B cell (primary cell): ENCODE data around the gene CRIM1. TPM values are rescaled to one million over a fixed set of nuclear protein-coding genes. Genes with fewer than 3 reads are reported as not detected.

Source experiments
- ATAC-seq: fragments of 200-7000 bp; cut with Tn5 transposase; one replicate; pipeline ENCODE4 v1.10.0; 2021; ENCODE audit warnings: low read depth, mild to moderate bottlenecking, moderate number of reproducible peaks, moderate library complexity
- CTCF ChIA-PET: fragments of 350-600 bp; sonication (Branson Sonifier 250); formaldehyde crosslinking; loops from one replicate; lab custom pipeline; 2021; ENCODE audit warnings: antibody characterized with exemption, inconsistent platforms; lab: Charles Lee
- POLR2A ChIA-PET: fragments of 350-600 bp; sonication (Branson Sonifier 250); formaldehyde crosslinking; loops from one replicate; lab custom pipeline; 2021; ENCODE audit warnings: antibody characterized with exemption; lab: Charles Lee
- DNase-seq: peaks from one replicate; pipeline ENCODE4 v3.0.0; 2013
- H2AFZ ChIP-seq: 2 replicates; pipeline ENCODE4 v1.6.1; 2012; ENCODE audit warnings: mild to moderate bottlenecking, low read depth, low read length; ENCODE audit not compliant: insufficient read depth, poor library complexity, severe bottlenecking
- H3K27ac ChIP-seq, 2 donors: 1 replicate in 1 of 2; 2 replicates in 1 of 2; pipeline ENCODE4 v1.5.1; 2012 to 2013; ENCODE audit warnings: low read length in 2 of 2, mild to moderate bottlenecking in 2 of 2, moderate library complexity in 1 of 2
- H3K27me3 ChIP-seq, 4 experiments: fragments of 200-600 bp in 1 of 4; sonication (generic) in 1 of 4; replicated peaks in 1 of 4; 1 replicate in 2 of 4; 2 replicates in 2 of 4; pipeline versions ENCODE4 v1.6.1 to v1.7.0; 2013 to 2016; ENCODE audit warnings: low read length in 3 of 4, mild to moderate bottlenecking in 2 of 4, mixed read lengths in 1 of 4, moderate library complexity in 1 of 4; ENCODE audit not compliant: insufficient read depth in 4 of 4, control insufficient read depth in 3 of 4; ENCODE audit errors: control extremely low read depth in 1 of 4
- H3K36me3 ChIP-seq, 2 experiments: replicated peaks in 1 of 2; 1 replicate in 1 of 2; 2 replicates in 1 of 2; pipeline versions ENCODE4 v1.6.1 to v1.7.1; 2013; ENCODE audit warnings: low read length in 1 of 2; ENCODE audit not compliant: insufficient read depth in 2 of 2, control insufficient read depth in 1 of 2; ENCODE audit errors: control extremely low read depth in 1 of 2, extremely low read depth in 1 of 2
- H3K4me1 ChIP-seq, 2 donors: fragments of 200-600 bp in 1 of 2; sonication (generic) in 1 of 2; 1 replicate in 1 of 2; 2 replicates in 1 of 2; pipeline versions ENCODE4 v1.5.1 to v1.6.1; 2013 to 2017; ENCODE audit warnings: low read length in 2 of 2; ENCODE audit not compliant: control insufficient read depth in 2 of 2, insufficient read depth in 2 of 2
- H3K4me2 ChIP-seq: replicated peaks from 2 replicates; pipeline ENCODE3; 2012; ENCODE audit warnings: mild to moderate bottlenecking, low read depth, low read length; ENCODE audit not compliant: poor library complexity, severe bottlenecking
- H3K4me3 ChIP-seq, 5 experiments: fragments of 200-600 bp in 1 of 5; sonication (generic) in 1 of 5; 1 replicate in 3 of 5; 2 replicates in 2 of 5; pipeline versions ENCODE4 v1.5.1 to v1.7.0; 2011 to 2016; ENCODE audit warnings: low read length in 4 of 5, mild to moderate bottlenecking in 4 of 5, low read depth in 2 of 5, control low read depth in 1 of 5, moderate library complexity in 1 of 5; ENCODE audit not compliant: insufficient read depth in 1 of 5; ENCODE audit errors: control extremely low read depth in 1 of 5, extremely low read depth in 1 of 5
- H3K79me2 ChIP-seq: fragments of 200-600 bp; sonication (generic); one replicate; pipeline ENCODE4 v1.6.0; 2016; ENCODE audit warnings: low read length; ENCODE audit not compliant: control insufficient read depth, insufficient read depth
- H3K9ac ChIP-seq: fragments of 200-600 bp; sonication (generic); 2 replicates; pipeline ENCODE4 v1.6.1; 2017; ENCODE audit warnings: mild to moderate bottlenecking, low read length, moderate library complexity
- H3K9me3 ChIP-seq, 3 donors: one replicate each; pipeline versions ENCODE4 v1.6.1 to v1.7.1; 2013; ENCODE audit warnings: low read length in 2 of 3; ENCODE audit not compliant: control insufficient read depth in 2 of 3, insufficient read depth in 1 of 3; ENCODE audit errors: control extremely low read depth in 1 of 3
- H4K20me1 ChIP-seq: 2 replicates; pipeline ENCODE4 v1.6.0; 2012; ENCODE audit warnings: mild to moderate bottlenecking, low read length; ENCODE audit not compliant: insufficient read depth, control insufficient read depth, poor library complexity, severe bottlenecking
- H3K27ac Mint-ChIP-seq: one replicate; pipeline ENCODE4 v1.8.0; 2021; ENCODE audit warnings: mixed read lengths
- H3K27me3 Mint-ChIP-seq: one replicate; pipeline ENCODE4 v1.8.0; 2021; ENCODE audit warnings: mixed read lengths
- H3K4me1 Mint-ChIP-seq: one replicate; pipeline ENCODE4 v1.8.0; 2021; ENCODE audit warnings: mixed read lengths
- H3K4me3 Mint-ChIP-seq: one replicate; pipeline ENCODE4 v1.8.0; 2021; ENCODE audit warnings: mixed read lengths
- H3K9me3 Mint-ChIP-seq: one replicate; pipeline ENCODE4 v1.8.0; 2022; ENCODE audit warnings: mixed read lengths; ENCODE audit not compliant: insufficient read depth
- EZH2 ChIP-seq: IDR thresholded peaks from 2 replicates; pipeline ENCODE4 v1.6.1; 2012; ENCODE audit warnings: borderline replicate concordance, low read depth, mild to moderate bottlenecking, moderate library complexity, low read length; ENCODE audit not compliant: insufficient read depth, poor library complexity, severe bottlenecking
- WGBS: methylation state at CpG from one replicate; pipeline ENCODE4 v1.1.5; 2013; ENCODE audit warnings: missing lambda C conversion rate; ENCODE audit not compliant: insufficient coverage; 5-methylcytosine and 5-hydroxymethylcytosine counted together
- intact Hi-C: fragments of 100-400 bp; cut with micrococcal nuclease; formaldehyde crosslinking; loops from one replicate; pipeline ENCODE4 v1.10.0; 2022
- polyA plus RNA-seq: library from polyadenylated mRNA; depleted of rRNA; stranded (reverse); fragments of >200 nt; gene quantifications from 2 replicates; pipeline ENCODE4 v1.2.3, GENCODE V29; 2012
- total RNA-seq, 2 donors: library from RNA; stranded (reverse); fragments of 120-200 nt in 1 of 2; gene quantifications; 1 replicate in 1 of 2; 2 replicates in 1 of 2; pipeline versions ENCODE4 v1.2.3 to v1.2.4, GENCODE V29; 2013 to 2022
- TF ChIP-seq, protein P1 (sequence below): fragments of 200-600 bp; IDR thresholded peaks from one replicate; pipeline ENCODE4 v1.8.0; 2022; ENCODE audit warnings: antibody characterized with exemption, mild to moderate bottlenecking

Gene CRIM1
- total and polyA plus RNA-seq, 2 donors (not counting 1 experiment from before 2014, with no cell fraction given): 1.3 to 5.0 TPM

DNA sequence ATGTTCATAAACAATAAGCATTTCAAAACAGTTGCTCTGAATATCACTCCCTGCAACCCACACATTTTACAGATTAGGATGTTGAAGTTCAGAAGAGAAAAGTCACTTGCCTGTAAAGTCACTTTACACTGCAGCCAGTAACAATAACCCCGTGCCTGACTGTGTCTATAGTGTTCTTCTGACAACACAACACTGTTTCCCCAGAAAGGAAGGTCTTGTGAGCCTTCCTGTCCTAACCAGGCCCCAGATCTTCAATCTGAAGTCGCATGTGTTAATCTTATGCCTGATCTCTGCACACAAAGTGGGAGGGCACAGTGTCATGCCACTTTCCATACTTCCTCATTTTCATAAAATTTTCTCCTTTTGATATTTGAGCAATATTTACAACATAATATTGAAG lies 122.2 kb downstream of the CRIM1 start:
- peaks cover 12% of the 10 kb centered on the region for H3K9me3 Mint-ChIP-seq
- ATAC-seq: no peak
- TF ChIP-seq EZH2: no peak
- TF ChIP-seq, protein P1, sequence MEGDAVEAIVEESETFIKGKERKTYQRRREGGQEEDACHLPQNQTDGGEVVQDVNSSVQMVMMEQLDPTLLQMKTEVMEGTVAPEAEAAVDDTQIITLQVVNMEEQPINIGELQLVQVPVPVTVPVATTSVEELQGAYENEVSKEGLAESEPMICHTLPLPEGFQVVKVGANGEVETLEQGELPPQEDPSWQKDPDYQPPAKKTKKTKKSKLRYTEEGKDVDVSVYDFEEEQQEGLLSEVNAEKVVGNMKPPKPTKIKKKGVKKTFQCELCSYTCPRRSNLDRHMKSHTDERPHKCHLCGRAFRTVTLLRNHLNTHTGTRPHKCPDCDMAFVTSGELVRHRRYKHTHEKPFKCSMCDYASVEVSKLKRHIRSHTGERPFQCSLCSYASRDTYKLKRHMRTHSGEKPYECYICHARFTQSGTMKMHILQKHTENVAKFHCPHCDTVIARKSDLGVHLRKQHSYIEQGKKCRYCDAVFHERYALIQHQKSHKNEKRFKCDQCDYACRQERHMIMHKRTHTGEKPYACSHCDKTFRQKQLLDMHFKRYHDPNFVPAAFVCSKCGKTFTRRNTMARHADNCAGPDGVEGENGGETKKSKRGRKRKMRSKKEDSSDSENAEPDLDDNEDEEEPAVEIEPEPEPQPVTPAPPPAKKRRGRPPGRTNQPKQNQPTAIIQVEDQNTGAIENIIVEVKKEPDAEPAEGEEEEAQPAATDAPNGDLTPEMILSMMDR: no peak

DNA sequence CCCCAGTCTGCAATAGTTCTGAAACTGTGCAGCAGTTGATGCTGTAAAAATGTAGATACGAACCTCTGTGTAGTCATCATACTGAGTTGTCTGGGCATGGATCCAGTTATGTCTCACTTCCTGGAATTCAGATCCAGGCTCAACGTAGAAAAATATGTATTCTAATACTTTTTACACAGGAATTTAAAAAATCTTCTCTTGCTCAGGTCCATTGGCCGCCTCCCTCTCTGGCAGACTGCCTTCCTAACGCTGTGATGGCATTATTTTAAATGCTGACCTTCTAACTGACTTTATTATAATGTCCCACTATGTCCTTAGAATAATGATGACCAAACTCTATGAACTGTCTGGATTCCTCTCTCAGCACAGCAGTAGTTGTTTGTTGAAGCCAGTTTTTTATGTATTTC lies 122.8 kb downstream of the CRIM1 start:
- Histone ChIP-seq H3K27ac (no peak overlapping the region), H2AFZ (no peak overlapping the region), H4K20me1 (no peaks in the 10 kb centered on the region), H3K9me3 (peaks cover 4 to 17% (median 9%) of the 10 kb centered on the region in 3 donors), H3K9ac (no peak overlapping the region), H3K36me3 (peaks cover 0 to 1% of the 10 kb centered on the region in 2 experiments), H3K4me2 (no peak overlapping the region), H3K4me1 (no peaks in the 10 kb centered on the region), H3K27me3 (no peaks in the 10 kb centered on the region), H3K4me3 (no peak overlapping the region), H3K79me2 (no peaks in the 10 kb centered on the region)
- POLR2A ChIA-PET: no interaction called here
- no peak for DNase-seq
- WGBS: no CpG with 5 or more reads among the region's 4 CpGs
- Mint-ChIP-seq H3K9me3 (peaks cover 12% of the 10 kb centered on the region), H3K4me3 (no peak overlapping the region), H3K27me3 (no peaks in the 10 kb centered on the region), H3K4me1 (peaks cover 2% of the 10 kb centered on the region), H3K27ac (no peak overlapping the region)
- ATAC-seq: no peak
- intact Hi-C loops: no loop called here
- CTCF ChIA-PET: no interaction called here
- TF ChIP-seq, protein P1: no peak
- TF ChIP-seq EZH2: no peak

More for the DNA sequence above, 122.2 kb downstream of the CRIM1 start:
- H3K4me1 Mint-ChIP-seq: peaks cover 2% of the 10 kb centered on the region
- Histone ChIP-seq H3K9ac (no peak overlapping the region), H3K27ac (no peak overlapping the region), H3K4me3 (no peak overlapping the region), H3K36me3 (peaks cover 0 to 1% of the 10 kb centered on the region in 2 experiments), H3K27me3 (no peaks in the 10 kb centered on the region), H3K9me3 (peaks cover 4 to 17% (median 9%) of the 10 kb centered on the region in 3 donors), H3K4me1 (no peaks in the 10 kb centered on the region), H4K20me1 (no peaks in the 10 kb centered on the region), H3K4me2 (no peak overlapping the region), H3K79me2 (no peaks in the 10 kb centered on the region), H2AFZ (no peak overlapping the region)
- ChIA-PET POLR2A (no interaction called here), CTCF (no interaction called here)
- WGBS: 0% methylated on average over 1 of the region's 2 CpGs
- no peaks in the 10 kb centered on the region for H3K27me3 Mint-ChIP-seq
- intact Hi-C loops: no loop called here
- H3K4me3 Mint-ChIP-seq: no peak overlapping the region
- no peak overlapping the region for H3K27ac Mint-ChIP-seq
- DNase-seq: no peak
